ENCODE data around the gene DGCR2.
"Not testable (repeated sequence)": the region's sequence is repeated elsewhere in the genome, so short reads cannot be mapped to it uniquely, and the experiment has no call there.

The DGCR2 gene

DNA sequence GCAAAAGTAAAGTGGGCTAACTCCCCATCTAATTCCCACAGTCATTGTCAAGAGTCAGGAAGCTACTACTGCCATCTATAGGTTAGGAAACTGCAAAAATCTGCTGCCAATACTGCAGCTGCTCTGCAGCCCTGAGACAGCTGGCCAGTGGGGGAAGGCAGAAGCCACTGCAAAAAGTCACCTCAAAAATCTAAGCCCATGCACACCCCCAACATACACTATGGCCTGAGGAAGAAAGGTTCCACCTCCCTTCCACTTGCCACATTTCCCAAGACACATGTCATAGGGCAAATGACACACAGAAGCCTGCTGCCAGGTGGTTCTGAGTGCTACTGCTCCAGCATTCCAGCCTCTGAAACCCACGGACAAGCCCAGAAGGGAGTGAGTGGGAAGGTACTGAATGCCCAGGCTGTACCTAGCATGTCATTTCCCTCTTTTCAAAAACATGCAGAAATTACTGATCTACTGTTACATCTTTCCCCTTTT lies 36.9 kb downstream of the DGCR2 start:
- TF ChIP-seq EZH2 (IDR thresholded peaks at IDR 0.05; ENCODE audit: borderline replicate concordance, low read depth, low read length, severe bottlenecking) = no peak
- TF ChIP-seq, protein P1, sequence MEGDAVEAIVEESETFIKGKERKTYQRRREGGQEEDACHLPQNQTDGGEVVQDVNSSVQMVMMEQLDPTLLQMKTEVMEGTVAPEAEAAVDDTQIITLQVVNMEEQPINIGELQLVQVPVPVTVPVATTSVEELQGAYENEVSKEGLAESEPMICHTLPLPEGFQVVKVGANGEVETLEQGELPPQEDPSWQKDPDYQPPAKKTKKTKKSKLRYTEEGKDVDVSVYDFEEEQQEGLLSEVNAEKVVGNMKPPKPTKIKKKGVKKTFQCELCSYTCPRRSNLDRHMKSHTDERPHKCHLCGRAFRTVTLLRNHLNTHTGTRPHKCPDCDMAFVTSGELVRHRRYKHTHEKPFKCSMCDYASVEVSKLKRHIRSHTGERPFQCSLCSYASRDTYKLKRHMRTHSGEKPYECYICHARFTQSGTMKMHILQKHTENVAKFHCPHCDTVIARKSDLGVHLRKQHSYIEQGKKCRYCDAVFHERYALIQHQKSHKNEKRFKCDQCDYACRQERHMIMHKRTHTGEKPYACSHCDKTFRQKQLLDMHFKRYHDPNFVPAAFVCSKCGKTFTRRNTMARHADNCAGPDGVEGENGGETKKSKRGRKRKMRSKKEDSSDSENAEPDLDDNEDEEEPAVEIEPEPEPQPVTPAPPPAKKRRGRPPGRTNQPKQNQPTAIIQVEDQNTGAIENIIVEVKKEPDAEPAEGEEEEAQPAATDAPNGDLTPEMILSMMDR (IDR thresholded peaks at IDR 0.05; ENCODE audit: borderline replicate concordance, extremely low read depth, low read length, poor library complexity, severe bottlenecking) = peak; percentile 46
- no peak overlapping the region for H3K27ac ChIP-seq (ENCODE audit: low read length)
- H3K27me3 ChIP-seq (ENCODE audit: insufficient read depth, low read length, poor library complexity) = no peaks in the 10 kb centered on the region
- no peaks in the 10 kb centered on the region for H3K9me3 ChIP-seq (ENCODE audit: insufficient read depth, low read length, severe bottlenecking)
- no peaks in the 10 kb centered on the region for H3K4me1 ChIP-seq (ENCODE audit: insufficient read depth, low read length)
- DNase-seq = no peak
- no peak; the same call in 2 of the 3 replicates for ATAC-seq (ENCODE audit: insufficient read depth, low read depth)
- no peak overlapping the region for H3K4me3 ChIP-seq (ENCODE audit: low read depth in 1 of 2, low read length in 2 of 2)
- peaks cover 12% of the 10 kb centered on the region; the same call in 1 of the 2 replicates for H4K20me1 ChIP-seq (ENCODE audit: insufficient read depth, low read length)
- peaks cover 56% of the 10 kb centered on the region for H3K36me3 ChIP-seq (ENCODE audit: insufficient read depth, low read length)
- no peak overlapping the region for H3K9ac ChIP-seq (ENCODE audit: low read depth, low read length)
- H3K4me2 ChIP-seq (ENCODE audit: insufficient read depth, low read length) = no peak overlapping the region
- no peak overlapping the region for H2AFZ ChIP-seq (ENCODE audit: low read depth, low read length)
- H3K79me2 ChIP-seq (ENCODE audit: insufficient read depth, low read length) = peaks cover 26% of the 10 kb centered on the region; the same call in 1 of the 2 replicates

DNA sequence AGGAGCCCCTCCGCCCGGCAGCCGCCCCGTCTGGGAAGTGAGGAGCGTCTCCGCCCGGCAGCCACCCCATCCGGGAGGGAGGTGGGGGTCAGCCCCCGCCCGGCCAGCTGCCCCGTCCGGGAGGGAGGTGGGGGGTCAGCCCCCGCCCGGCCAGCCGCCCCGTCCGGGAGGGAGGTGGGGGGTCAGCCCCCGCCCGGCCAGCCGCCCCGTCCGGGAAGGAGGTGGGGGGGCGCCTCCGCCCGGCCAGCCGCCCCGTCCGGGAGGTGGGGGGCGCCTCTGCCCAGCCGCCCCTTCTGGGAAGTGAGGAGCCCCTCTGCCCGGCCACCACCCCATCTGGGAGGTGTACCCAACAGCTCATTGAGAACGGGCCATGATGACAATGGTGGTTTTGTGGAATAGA lies 37.6 kb downstream of the DGCR2 start:
- not testable (repeated sequence) for H3K27ac ChIP-seq (ENCODE audit: low read length); H3K4me2 ChIP-seq (ENCODE audit: insufficient read depth, low read length); ATAC-seq (ENCODE audit: insufficient read depth, low read depth); H3K27me3 ChIP-seq (ENCODE audit: insufficient read depth, low read length, poor library complexity); H3K9ac ChIP-seq (ENCODE audit: low read depth, low read length); H3K4me3 ChIP-seq (ENCODE audit: low read depth in 1 of 2, low read length in 2 of 2); DNase-seq; H3K9me3 ChIP-seq (ENCODE audit: insufficient read depth, low read length, severe bottlenecking); H3K4me1 ChIP-seq (ENCODE audit: insufficient read depth, low read length); H2AFZ ChIP-seq (ENCODE audit: low read depth, low read length)
- Histone ChIP-seq H4K20me1 (ENCODE audit: insufficient read depth, low read length) (peaks cover 12% of the 10 kb centered on the region; the same call in 1 of the 2 replicates), H3K79me2 (ENCODE audit: insufficient read depth, low read length) (peaks cover 19% of the 10 kb centered on the region; the same call in 1 of the 2 replicates), H3K36me3 (ENCODE audit: insufficient read depth, low read length) (peaks cover 57% of the 10 kb centered on the region)

DNA sequence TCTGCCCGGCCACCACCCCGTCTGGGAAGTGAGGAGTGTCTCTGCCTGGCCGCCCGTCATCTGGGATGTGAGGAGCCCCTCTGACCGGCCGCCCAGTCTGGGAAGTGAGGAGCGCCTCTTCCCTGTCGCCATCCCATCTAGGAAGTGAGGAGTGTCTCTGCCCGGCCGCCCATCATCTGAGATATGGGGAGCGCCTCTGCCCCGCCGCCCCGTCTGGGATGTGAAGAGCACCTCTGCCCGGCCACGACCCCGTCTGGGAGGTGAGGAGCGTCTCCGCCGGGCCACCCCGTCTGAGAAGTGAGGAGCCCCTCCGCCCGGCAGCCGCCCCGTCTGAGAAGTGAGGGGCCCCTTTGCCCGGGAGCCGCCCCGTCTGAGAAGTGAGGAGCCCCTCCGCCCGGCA lies 38.1 kb downstream of the DGCR2 start:
- H4K20me1 ChIP-seq (ENCODE audit: insufficient read depth, low read length); DNase-seq; H3K4me1 ChIP-seq (ENCODE audit: insufficient read depth, low read length); H3K9me3 ChIP-seq (ENCODE audit: insufficient read depth, low read length, severe bottlenecking); H2AFZ ChIP-seq (ENCODE audit: low read depth, low read length); H3K9ac ChIP-seq (ENCODE audit: low read depth, low read length); H3K4me3 ChIP-seq (ENCODE audit: low read depth in 1 of 2, low read length in 2 of 2); H3K4me2 ChIP-seq (ENCODE audit: insufficient read depth, low read length); ATAC-seq (ENCODE audit: insufficient read depth, low read depth); H3K27me3 ChIP-seq (ENCODE audit: insufficient read depth, low read length, poor library complexity); H3K27ac ChIP-seq (ENCODE audit: low read length): not testable (repeated sequence)
- peaks cover 15% of the 10 kb centered on the region; the same call in 1 of the 2 replicates for H3K79me2 ChIP-seq (ENCODE audit: insufficient read depth, low read length)
- peaks cover 56% of the 10 kb centered on the region for H3K36me3 ChIP-seq (ENCODE audit: insufficient read depth, low read length)

DNA sequence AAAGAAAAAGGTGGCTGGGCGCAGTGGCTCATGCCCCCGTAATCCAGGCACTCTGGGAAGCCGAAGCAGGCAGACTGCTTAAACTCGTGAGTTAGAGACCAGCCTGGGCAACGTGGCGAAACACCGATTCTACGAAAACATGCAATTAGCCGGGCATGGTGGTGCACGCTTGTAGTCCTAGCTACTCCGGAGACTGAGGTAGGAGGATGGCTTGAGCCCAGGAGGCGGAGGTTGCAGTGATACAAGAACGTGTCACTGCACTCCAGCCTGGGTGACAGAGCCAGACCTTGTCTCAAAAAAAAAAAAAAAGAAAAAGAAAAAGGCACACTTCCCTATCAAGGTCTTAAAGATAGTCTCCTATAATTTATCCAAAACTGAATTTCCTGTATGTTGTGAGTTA lies 39.4 kb downstream of the DGCR2 start:
- TF ChIP-seq EZH2 (IDR thresholded peaks at IDR 0.05; ENCODE audit: borderline replicate concordance, low read depth, low read length, severe bottlenecking) = no peak
- TF ChIP-seq, protein P1 (IDR thresholded peaks at IDR 0.05; ENCODE audit: borderline replicate concordance, extremely low read depth, low read length, poor library complexity, severe bottlenecking) = no peak
- Histone ChIP-seq H3K27me3 (ENCODE audit: insufficient read depth, low read length, poor library complexity) (no peaks in the 10 kb centered on the region), H3K4me3 (ENCODE audit: low read depth in 1 of 2, low read length in 2 of 2) (no peak overlapping the region), H3K27ac (ENCODE audit: low read length) (no peak overlapping the region), H3K4me1 (ENCODE audit: insufficient read depth, low read length) (no peaks in the 10 kb centered on the region), H3K9ac (ENCODE audit: low read depth, low read length) (no peak overlapping the region), H4K20me1 (ENCODE audit: insufficient read depth, low read length) (0 out of 2 replicates have a peak, but pooled peaks cover 9% of the 10 kb centered on the region), H3K79me2 (ENCODE audit: insufficient read depth, low read length) (peaks cover 8% of the 10 kb centered on the region; the same call in 1 of the 2 replicates), H3K36me3 (ENCODE audit: insufficient read depth, low read length) (peaks cover 50% of the 10 kb centered on the region), H3K4me2 (ENCODE audit: insufficient read depth, low read length) (no peak overlapping the region), H3K9me3 (ENCODE audit: insufficient read depth, low read length, severe bottlenecking) (no peaks in the 10 kb centered on the region), H2AFZ (ENCODE audit: low read depth, low read length) (no peak overlapping the region)
- DNase-seq (no peak), ATAC-seq (ENCODE audit: insufficient read depth, low read depth) (no peak)

All from DND-41 (cell line).